Endodermal cell (in vitro differentiated cells): Measurements from ENCODE around the gene ITK. TPM values are rescaled to one million over a fixed set of nuclear protein-coding genes. Genes with fewer than 3 reads are reported as not detected.

Source experiments
- DNase-seq: peaks from one replicate; pipeline ENCODE4 v3.0.0-alpha.2; 2017
- H3K27ac ChIP-seq: 2 replicates; pipeline ENCODE4 v1.5.1; 2013; ENCODE audit warnings: mild to moderate bottlenecking, low read depth, low read length, moderate library complexity
- H3K27me3 ChIP-seq: 2 replicates; pipeline ENCODE4 v1.6.1; 2013; ENCODE audit warnings: mild to moderate bottlenecking, low read length, moderate library complexity; ENCODE audit not compliant: insufficient read depth, control insufficient read depth, poor library complexity, severe bottlenecking
- H3K36me3 ChIP-seq: 2 replicates; pipeline ENCODE4 v1.7.0; 2013; ENCODE audit warnings: mild to moderate bottlenecking, low read length, moderate library complexity; ENCODE audit not compliant: control insufficient read depth, insufficient read depth
- H3K4me1 ChIP-seq: one replicate; pipeline ENCODE4 v1.7.0; 2013; ENCODE audit warnings: low read length; ENCODE audit not compliant: control insufficient read depth, insufficient read depth
- H3K4me3 ChIP-seq: 2 replicates; pipeline ENCODE4 v1.5.1; 2013; ENCODE audit warnings: mild to moderate bottlenecking, low read length, moderate library complexity
- H3K9ac ChIP-seq: 2 replicates; pipeline ENCODE4 v1.6.1; 2013; ENCODE audit warnings: mild to moderate bottlenecking, low read length, moderate library complexity; ENCODE audit not compliant: poor library complexity, severe bottlenecking; ENCODE audit errors: extremely low read depth
- H3K9me3 ChIP-seq: 2 replicates; pipeline ENCODE4 v1.6.1; 2013; ENCODE audit warnings: mild to moderate bottlenecking, low read length, moderate library complexity; ENCODE audit not compliant: control insufficient read depth
- H3K27ac Mint-ChIP-seq: 2 replicates; pipeline ENCODE4 v1.8.0; 2020; ENCODE audit warnings: mixed read lengths
- H3K27me3 Mint-ChIP-seq: 2 replicates; pipeline ENCODE4 v1.8.0; 2021; ENCODE audit warnings: mild to moderate bottlenecking, mixed read lengths; ENCODE audit not compliant: insufficient read depth
- H3K36me3 Mint-ChIP-seq: 2 replicates; pipeline ENCODE4 v1.8.0; 2020; ENCODE audit warnings: low read depth, mixed read lengths
- H3K4me1 Mint-ChIP-seq: 2 replicates; pipeline ENCODE4 v1.8.0; 2020; ENCODE audit warnings: mixed read lengths
- H3K4me3 Mint-ChIP-seq: 2 replicates; pipeline ENCODE4 v1.8.0; 2020; ENCODE audit warnings: mild to moderate bottlenecking, moderate library complexity, mixed read lengths
- H3K9me3 Mint-ChIP-seq: 2 replicates; pipeline ENCODE4 v1.8.0; 2020; ENCODE audit warnings: mild to moderate bottlenecking, mixed read lengths
- WGBS, 2 experiments: methylation state at CpG; one replicate each; pipeline versions ENCODE4 v1.1.5 to v1.1.7; 2013; ENCODE audit warnings: missing lambda C conversion rate in 2 of 2, mixed read lengths in 1 of 2; ENCODE audit not compliant: insufficient coverage in 1 of 2, insufficient read length in 1 of 2; 5-methylcytosine and 5-hydroxymethylcytosine counted together
- total RNA-seq, 2 donors: library from RNA; stranded (reverse); fragmentation: NEBNext Ultra II Directional in 1 of 2; extraction: Animal tissue kit (Norgen Biotek cat#: 25700) in 1 of 2; gene quantifications; 2 replicates in 1 of 2; 3 replicates in 1 of 2; pipeline ENCODE4 v1.2.1, GENCODE V29; 2021
- TF ChIP-seq, protein P1 (sequence below): fragments of 200-600 bp; sonication (generic); conservative IDR thresholded peaks from 2 replicates; pipeline ENCODE4 v1.5.0; 2021; ENCODE audit warnings: antibody characterized with exemption, mild to moderate bottlenecking

The ITK gene
- total RNA-seq, 2 donors from 2014 or later: 0.31 to 0.38 TPM

GRCh38 chr5:157267025-157267424 lies 86.4 kb downstream of the ITK start:
- Histone ChIP-seq H3K9me3 (no peaks in the 10 kb centered on the region), H3K27me3 (peaks cover 35% of the 10 kb centered on the region), H3K4me3 (peak overlapping the region; percentile 77), H3K9ac (no peak overlapping the region), H3K27ac (no peak overlapping the region), H3K36me3 (no peaks in the 10 kb centered on the region), H3K4me1 (peaks cover 4% of the 10 kb centered on the region)
- Mint-ChIP-seq H3K36me3 (no peaks in the 10 kb centered on the region), H3K27me3 (peaks cover 39% of the 10 kb centered on the region), H3K27ac (no peak overlapping the region), H3K4me1 (peaks cover 5% of the 10 kb centered on the region), H3K4me3 (peak overlapping the region; percentile 58), H3K9me3 (no peaks in the 10 kb centered on the region)
- 73 to 100% methylated on average over 1 to 3 of the region's 3 CpGs for WGBS, 2 experiments
- no peak for DNase-seq
- TF ChIP-seq, protein P1, sequence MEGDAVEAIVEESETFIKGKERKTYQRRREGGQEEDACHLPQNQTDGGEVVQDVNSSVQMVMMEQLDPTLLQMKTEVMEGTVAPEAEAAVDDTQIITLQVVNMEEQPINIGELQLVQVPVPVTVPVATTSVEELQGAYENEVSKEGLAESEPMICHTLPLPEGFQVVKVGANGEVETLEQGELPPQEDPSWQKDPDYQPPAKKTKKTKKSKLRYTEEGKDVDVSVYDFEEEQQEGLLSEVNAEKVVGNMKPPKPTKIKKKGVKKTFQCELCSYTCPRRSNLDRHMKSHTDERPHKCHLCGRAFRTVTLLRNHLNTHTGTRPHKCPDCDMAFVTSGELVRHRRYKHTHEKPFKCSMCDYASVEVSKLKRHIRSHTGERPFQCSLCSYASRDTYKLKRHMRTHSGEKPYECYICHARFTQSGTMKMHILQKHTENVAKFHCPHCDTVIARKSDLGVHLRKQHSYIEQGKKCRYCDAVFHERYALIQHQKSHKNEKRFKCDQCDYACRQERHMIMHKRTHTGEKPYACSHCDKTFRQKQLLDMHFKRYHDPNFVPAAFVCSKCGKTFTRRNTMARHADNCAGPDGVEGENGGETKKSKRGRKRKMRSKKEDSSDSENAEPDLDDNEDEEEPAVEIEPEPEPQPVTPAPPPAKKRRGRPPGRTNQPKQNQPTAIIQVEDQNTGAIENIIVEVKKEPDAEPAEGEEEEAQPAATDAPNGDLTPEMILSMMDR: no peak

DNA sequence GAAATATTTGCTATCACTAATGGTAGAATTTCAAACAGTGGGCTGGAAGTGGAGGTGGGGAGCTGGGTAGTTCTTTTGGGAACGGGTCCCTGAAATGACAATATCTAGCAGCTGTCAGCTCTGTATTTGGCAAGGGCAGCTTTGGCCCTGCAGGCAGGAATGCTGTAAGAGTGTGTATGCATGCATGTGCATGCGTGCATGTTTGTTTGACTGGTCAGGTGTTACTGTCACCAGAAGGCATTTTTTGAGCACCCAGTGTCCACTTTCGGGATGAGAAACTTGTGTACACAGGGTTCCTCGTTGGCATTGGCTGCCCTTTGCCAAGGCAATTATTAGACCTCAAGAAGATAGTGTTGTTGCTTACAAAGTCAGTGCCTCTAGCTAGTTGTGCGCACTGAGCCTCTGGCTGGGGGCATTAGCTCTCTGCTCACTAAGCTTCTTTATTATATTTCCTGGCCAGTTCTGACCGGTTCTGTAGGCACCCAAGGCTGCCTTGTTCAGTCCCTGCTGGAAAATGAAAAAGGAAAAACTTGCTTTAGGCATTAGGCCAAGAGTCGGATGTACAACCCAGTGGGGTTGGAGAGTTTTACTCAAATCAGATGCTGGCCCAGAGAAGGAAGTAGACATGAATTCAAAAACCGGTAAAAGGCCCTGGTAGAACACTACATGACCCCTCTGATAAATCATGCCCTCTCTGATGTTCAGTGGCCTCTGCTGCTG lies 87.3 kb downstream of the ITK start:
- Histone ChIP-seq H3K9me3 (no peaks in the 10 kb centered on the region), H3K27me3 (peaks cover 35% of the 10 kb centered on the region), H3K36me3 (no peaks in the 10 kb centered on the region), H3K9ac (no peak overlapping the region), H3K27ac (peak overlapping the region; percentile 51), H3K4me3 (no peak overlapping the region), H3K4me1 (peaks cover 4% of the 10 kb centered on the region)
- Mint-ChIP-seq H3K4me3 (peak overlapping the region; percentile 58), H3K4me1 (peaks cover 5% of the 10 kb centered on the region), H3K9me3 (no peaks in the 10 kb centered on the region), H3K27me3 (peaks cover 39% of the 10 kb centered on the region), H3K36me3 (no peaks in the 10 kb centered on the region), H3K27ac (no peak overlapping the region)
- WGBS, 2 experiments: 91 to 94% methylated on average over 8 of the region's 8 CpGs
- TF ChIP-seq, protein P1: peak; percentile 22
- DNase-seq: no peak

- H3K27ac ChIP-seq: no peak overlapping the region
- WGBS, 2 experiments: 75 to 78% methylated on average over 3 to 6 of the region's 6 CpGs
- Mint-ChIP-seq H3K4me3 (no peak overlapping the region), H3K36me3 (no peaks in the 10 kb centered on the region), H3K27me3 (peaks cover 30% of the 10 kb centered on the region), H3K9me3 (no peaks in the 10 kb centered on the region), H3K4me1 (peaks cover 5% of the 10 kb centered on the region), H3K27ac (no peak overlapping the region)
- peak; percentile 75 for DNase-seq
- peaks cover 35% of the 10 kb centered on the region for H3K27me3 ChIP-seq
- no peaks in the 10 kb centered on the region for H3K36me3 ChIP-seq
- no peaks in the 10 kb centered on the region for H3K9me3 ChIP-seq
- H3K4me1 ChIP-seq: peaks cover 4% of the 10 kb centered on the region
- H3K9ac ChIP-seq: no peak overlapping the region
- H3K4me3 ChIP-seq: no peak overlapping the region
- TF ChIP-seq, protein P1: no peak
These were observed 88.6 kb downstream of the ITK start for GRCh38 chr5:157269165-157269671.
